Smooth muscle cell (in vitro differentiated cells): ENCODE measurements around the gene GNPTAB. TPM values are rescaled to one million over a fixed set of nuclear protein-coding genes. Genes with fewer than 3 reads are reported as not detected.
"Not testable (repeated sequence)": the region's sequence is repeated elsewhere in the genome, so short reads cannot be mapped to it uniquely, and the experiment has no call there.

ENCODE experiments used
- DNase-seq: peaks from one replicate; lab custom pipeline; 2025; ENCODE audit not compliant: unreplicated experiment; lab: John Stamatoyannopoulos, UW
- H2AFZ ChIP-seq: fragments of 200-600 bp; sonication (generic); 2 replicates; pipeline ENCODE4 v1.6.0; 2016; ENCODE audit warnings: antibody characterized with exemption, low read depth, mild to moderate bottlenecking
- H3F3A ChIP-seq: fragments of 200-600 bp; sonication (generic); 2 replicates; pipeline ENCODE4 v1.6.0; 2017; ENCODE audit warnings: antibody characterized with exemption, low read depth
- H3K27ac ChIP-seq: fragments of 200-600 bp; sonication (generic); 2 replicates; pipeline ENCODE4 v1.5.1; 2016; ENCODE audit warnings: low read depth, mild to moderate bottlenecking
- H3K27me3 ChIP-seq: fragments of 200-600 bp; sonication (generic); 2 replicates; pipeline ENCODE4 v1.6.1; 2016; ENCODE audit warnings: low read depth, mild to moderate bottlenecking
- H3K36me3 ChIP-seq: fragments of 200-600 bp; sonication (generic); 2 replicates; pipeline ENCODE4 v1.5.1; 2016; ENCODE audit warnings: low read depth
- H3K4me1 ChIP-seq: fragments of 200-600 bp; sonication (generic); 2 replicates; pipeline ENCODE4 v1.5.1; 2016; ENCODE audit warnings: low read depth
- H3K4me2 ChIP-seq: fragments of 200-600 bp; sonication (generic); 2 replicates; pipeline ENCODE4 v1.6.0; 2016; ENCODE audit warnings: mild to moderate bottlenecking
- H3K4me3 ChIP-seq: fragments of 200-600 bp; sonication (generic); 2 replicates; pipeline ENCODE4 v1.5.1; 2016; ENCODE audit warnings: mild to moderate bottlenecking
- H3K79me2 ChIP-seq: fragments of 200-600 bp; sonication (generic); 2 replicates; pipeline ENCODE4 v1.6.0; 2016; ENCODE audit warnings: low read depth, mild to moderate bottlenecking
- H3K9ac ChIP-seq: fragments of 200-600 bp; sonication (generic); 2 replicates; pipeline ENCODE4 v1.6.0; 2016; ENCODE audit warnings: low read depth
- H3K9me3 ChIP-seq: fragments of 200-600 bp; sonication (generic); replicated peaks from 2 replicates; pipeline ENCODE4 v1.5.1; 2016; ENCODE audit warnings: low read depth
- H4K20me1 ChIP-seq: fragments of 200-600 bp; sonication (generic); 2 replicates; pipeline ENCODE4 v1.6.0; 2016; ENCODE audit warnings: low read depth
- CTCF ChIP-seq: fragments of 200-600 bp; sonication (generic); IDR thresholded peaks from 2 replicates; pipeline ENCODE4 v1.5.1; 2017; ENCODE audit warnings: borderline replicate concordance, mild to moderate bottlenecking, antibody characterized with exemption; ENCODE audit not compliant: insufficient read depth, poor library complexity, severe bottlenecking
- WGBS: methylation state at CpG from one replicate; pipeline ENCODE4 v1.1.7; 2016; ENCODE audit warnings: low lambda C conversion rate; 5-methylcytosine and 5-hydroxymethylcytosine counted together
- polyA plus RNA-seq: library from polyadenylated mRNA; unstranded; fragments of >200 nt; fragmentation: Nextera tagmentation; extraction: Ambion mirVana; gene quantifications from 2 replicates; pipeline ENCODE4 v1.2.1, GENCODE V29; 2016
- total RNA-seq: library from RNA; depleted of rRNA; stranded (reverse); fragments of >200 nt; gene quantifications from 2 replicates; pipeline ENCODE4 v1.2.3, GENCODE V29; 2014

The GNPTAB gene
- total and polyA plus RNA-seq, 2 experiments from 2014 or later: 17.9 to 23.6 TPM

GRCh38 chr12:101823891-101824290 is 6.9 kb downstream of the GNPTAB start:
- H3K4me2 ChIP-seq: no peak overlapping the region
- no peak overlapping the region for H3K4me3 ChIP-seq
- no peak overlapping the region for H2AFZ ChIP-seq
- no peaks in the 10 kb centered on the region for H3F3A ChIP-seq
- no peak overlapping the region for H3K9ac ChIP-seq
- TF ChIP-seq CTCF: no peak
- no peaks in the 10 kb centered on the region for H3K36me3 ChIP-seq
- H4K20me1 ChIP-seq: peaks cover 20% of the 10 kb centered on the region
- no peaks in the 10 kb centered on the region for H3K4me1 ChIP-seq
- WGBS: 27% methylated on average over 3 of the region's 3 CpGs
- no peak for DNase-seq
- H3K9me3 ChIP-seq: no peaks in the 10 kb centered on the region
- no peak overlapping the region for H3K27ac ChIP-seq
- no peaks in the 10 kb centered on the region for H3K27me3 ChIP-seq
- peaks cover 14% of the 10 kb centered on the region for H3K79me2 ChIP-seq

DNA sequence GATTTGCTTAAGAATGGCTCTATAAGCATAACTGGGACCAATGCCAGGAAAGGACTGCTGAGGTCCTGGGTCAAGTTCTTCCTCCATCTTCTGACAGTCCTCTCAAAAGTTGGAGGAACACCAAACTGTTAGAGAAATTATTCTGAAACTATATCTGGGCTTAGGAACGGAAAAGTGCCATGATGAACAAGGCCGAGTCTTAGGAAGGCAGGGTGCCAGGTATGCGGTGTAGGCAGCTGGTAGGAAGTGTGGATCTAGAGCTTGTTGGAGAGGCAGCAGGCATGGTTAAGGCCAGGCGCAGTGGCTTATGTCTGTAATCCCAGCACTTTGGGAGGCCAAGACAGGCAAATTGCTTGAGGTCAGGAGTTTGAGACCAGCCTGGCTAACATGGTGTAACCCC is 7.7 kb downstream of the GNPTAB start:
- no peak overlapping the region for H3K4me3 ChIP-seq
- H3K4me2 ChIP-seq: no peak overlapping the region
- no peak overlapping the region for H3K27ac ChIP-seq
- H4K20me1 ChIP-seq: peaks cover 20% of the 10 kb centered on the region
- TF ChIP-seq CTCF: no peak
- H3K9ac ChIP-seq: no peak overlapping the region
- no peaks in the 10 kb centered on the region for H3K9me3 ChIP-seq
- H3K79me2 ChIP-seq: peaks cover 9% of the 10 kb centered on the region
- no peaks in the 10 kb centered on the region for H3F3A ChIP-seq
- no peak for DNase-seq
- 96% methylated on average over 4 of the region's 4 CpGs for WGBS
- no peaks in the 10 kb centered on the region for H3K27me3 ChIP-seq
- H3K36me3 ChIP-seq: no peaks in the 10 kb centered on the region
- no peak overlapping the region for H2AFZ ChIP-seq
- H3K4me1 ChIP-seq: no peaks in the 10 kb centered on the region

- Histone ChIP-seq H3K4me3 (no peak overlapping the region), H3K4me1 (no peaks in the 10 kb centered on the region), H3K79me2 (peaks cover 8% of the 10 kb centered on the region), H3F3A (no peaks in the 10 kb centered on the region), H3K36me3 (no peaks in the 10 kb centered on the region), H3K9ac (no peak overlapping the region), H3K9me3 (no peaks in the 10 kb centered on the region), H3K27ac (no peak overlapping the region), H4K20me1 (peaks cover 15% of the 10 kb centered on the region), H2AFZ (no peak overlapping the region), H3K27me3 (no peaks in the 10 kb centered on the region), H3K4me2 (no peak overlapping the region)
- 75% methylated on average over 2 of the region's 2 CpGs for whole genome bisulfite sequencing
- TF ChIP-seq CTCF: no peak
- DNase-seq: no peak
Observed at GRCh38 chr12:101819467-101819866, 11.3 kb downstream of the GNPTAB start.

DNA sequence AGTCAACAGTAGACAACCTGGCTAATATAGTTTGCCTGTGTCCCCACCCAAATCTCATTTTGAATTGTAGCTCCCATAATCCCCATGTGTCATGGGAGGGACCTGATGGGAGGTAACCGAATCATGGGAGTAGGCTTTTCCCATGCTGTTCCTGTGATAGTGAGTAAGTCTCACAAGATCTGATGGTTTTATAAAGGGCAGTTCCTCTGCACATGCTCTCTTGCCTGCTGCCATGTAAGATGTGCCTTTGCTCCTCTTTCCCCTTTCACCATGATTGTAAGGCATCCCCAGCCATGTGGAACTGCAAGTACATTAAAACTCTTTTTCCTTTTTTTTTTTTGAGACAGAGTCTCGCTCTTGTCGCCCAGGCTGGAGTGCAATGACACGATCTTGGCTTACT is 12.1 kb downstream of the GNPTAB start:
- H3K9me3 ChIP-seq, H2AFZ ChIP-seq, H3F3A ChIP-seq, H3K27me3 ChIP-seq, DNase-seq, H3K4me2 ChIP-seq, H3K79me2 ChIP-seq, H3K36me3 ChIP-seq, H3K27ac ChIP-seq, H3K4me1 ChIP-seq, H3K4me3 ChIP-seq, H3K9ac ChIP-seq: not testable (repeated sequence)
- WGBS: 95% methylated on average over 4 of the region's 4 CpGs
- peaks cover 15% of the 10 kb centered on the region for H4K20me1 ChIP-seq
